HG03196 (cell line): Measurements from ENCODE around the gene NEURL3.
A peak's percentile ranks its signal among the peaks of the same experiment; 100 is the strongest.
"Not testable (repeated sequence)": the region's sequence is repeated elsewhere in the genome, so short reads cannot be mapped to it uniquely, and the experiment has no call there.

Experiments used
- ATAC-seq: cut with Tn5 transposase; IDR thresholded peaks from one replicate; pipeline ENCODE4 v1.9.1; 2021; ENCODE audit not compliant: unreplicated experiment

NEURL3 gene

GRCh38 chr2:96508521-96509113 lies 3.5 kb upstream of the NEURL3 start:
- ATAC-seq, result no peak

GRCh38 chr2:96507957-96508520 lies 2.9 kb upstream of the NEURL3 start:
- peak; percentile 39 for ATAC-seq

GRCh38 chr2:96506907-96507240 lies 1.7 kb upstream of the NEURL3 start:
- no peak for ATAC-seq

GRCh38 chr2:96506016-96506906 lies 1.1 kb upstream of the NEURL3 start:
- no peak for ATAC-seq

GRCh38 chr2:96503637-96504243 lies 1.4 kb downstream of the NEURL3 start:
- no peak for ATAC-seq

- ATAC-seq, result no peak
These were observed 2.1 kb downstream of the NEURL3 start for GRCh38 chr2:96502891-96503636.

GRCh38 chr2:96501886-96502810 lies 3.0 kb downstream of the NEURL3 start:
- peak; percentile 12 for ATAC-seq

GRCh38 chr2:96501471-96501874 lies 3.7 kb downstream of the NEURL3 start:
- peak; percentile 36 for ATAC-seq

GRCh38 chr2:96500385-96501066 lies 4.6 kb downstream of the NEURL3 start:
- no peak for ATAC-seq

- no peak for ATAC-seq
These were observed 5.8 kb downstream of the NEURL3 start for GRCh38 chr2:96499061-96499960.

GRCh38 chr2:96498611-96499010 lies 6.5 kb downstream of the NEURL3 start:
- ATAC-seq, result not testable (repeated sequence)

GRCh38 chr2:96498021-96498431 lies 7.1 kb downstream of the NEURL3 start:
- ATAC-seq, result no peak

GRCh38 chr2:96495982-96496629 lies 9.1 kb downstream of the NEURL3 start:
- ATAC-seq, result no peak

- no peak for ATAC-seq
These were observed 11.0 kb downstream of the NEURL3 start for GRCh38 chr2:96494188-96494587.

- no peak for ATAC-seq
These were observed 12.1 kb downstream of the NEURL3 start for GRCh38 chr2:96493072-96493471.

- ATAC-seq, result no peak
These were observed 13.2 kb downstream of the NEURL3 start for GRCh38 chr2:96491860-96492497.

- no peak for ATAC-seq
These were observed 15.5 kb downstream of the NEURL3 start for GRCh38 chr2:96489663-96490062.
